Measurements from ENCODE around the gene DAAM1. TPM values are rescaled to one million over a fixed set of nuclear protein-coding genes. Genes with fewer than 3 reads are reported as not detected.

DAAM1 gene
- polyA plus RNA-seq, 1 experiment: 4.7 TPM

DNA sequence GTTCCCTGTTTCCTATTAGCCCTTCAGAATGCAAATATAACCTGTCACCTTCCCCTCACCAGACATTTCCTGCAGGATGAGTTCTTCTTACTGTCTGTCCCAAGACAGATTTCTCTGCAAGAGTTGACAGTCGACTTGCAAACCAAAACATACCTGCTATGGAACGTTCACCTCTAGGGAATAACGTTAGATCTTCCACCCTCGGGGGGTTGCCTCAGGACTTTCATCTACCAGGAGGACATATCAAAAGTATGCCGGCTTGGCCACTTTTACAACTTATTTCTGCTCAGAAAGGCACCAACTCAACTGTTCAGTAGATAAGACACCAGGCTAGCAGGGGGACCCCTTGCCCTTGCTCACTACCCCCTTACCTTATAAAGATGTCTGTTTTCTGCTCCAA lies 92.5 kb downstream of the DAAM1 start:
- no peak overlapping the region for H3K4me3 ChIP-seq (ENCODE audit: low read depth, low read length)
- ChIA-PET CTCF (interaction anchor here (1.3 kb wide), 1 partner anchor 56 kb away, joined by 3 read pairs; no protein-coding TSS in a partner anchor), POLR2A (no interaction called here)
- no peak for DNase-seq (ENCODE audit: low read depth)
- no peaks in the 10 kb centered on the region for H3K27me3 ChIP-seq (ENCODE audit: control insufficient read depth, insufficient read depth, low read length)
- TF ChIP-seq, protein P1, sequence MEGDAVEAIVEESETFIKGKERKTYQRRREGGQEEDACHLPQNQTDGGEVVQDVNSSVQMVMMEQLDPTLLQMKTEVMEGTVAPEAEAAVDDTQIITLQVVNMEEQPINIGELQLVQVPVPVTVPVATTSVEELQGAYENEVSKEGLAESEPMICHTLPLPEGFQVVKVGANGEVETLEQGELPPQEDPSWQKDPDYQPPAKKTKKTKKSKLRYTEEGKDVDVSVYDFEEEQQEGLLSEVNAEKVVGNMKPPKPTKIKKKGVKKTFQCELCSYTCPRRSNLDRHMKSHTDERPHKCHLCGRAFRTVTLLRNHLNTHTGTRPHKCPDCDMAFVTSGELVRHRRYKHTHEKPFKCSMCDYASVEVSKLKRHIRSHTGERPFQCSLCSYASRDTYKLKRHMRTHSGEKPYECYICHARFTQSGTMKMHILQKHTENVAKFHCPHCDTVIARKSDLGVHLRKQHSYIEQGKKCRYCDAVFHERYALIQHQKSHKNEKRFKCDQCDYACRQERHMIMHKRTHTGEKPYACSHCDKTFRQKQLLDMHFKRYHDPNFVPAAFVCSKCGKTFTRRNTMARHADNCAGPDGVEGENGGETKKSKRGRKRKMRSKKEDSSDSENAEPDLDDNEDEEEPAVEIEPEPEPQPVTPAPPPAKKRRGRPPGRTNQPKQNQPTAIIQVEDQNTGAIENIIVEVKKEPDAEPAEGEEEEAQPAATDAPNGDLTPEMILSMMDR (IDR thresholded peaks at IDR 0.05; ENCODE audit: insufficient read depth, low read depth, low read length): no peak
- no peaks in the 10 kb centered on the region for H3K36me3 ChIP-seq (ENCODE audit: control insufficient read depth, insufficient read depth, low read length)

DNA sequence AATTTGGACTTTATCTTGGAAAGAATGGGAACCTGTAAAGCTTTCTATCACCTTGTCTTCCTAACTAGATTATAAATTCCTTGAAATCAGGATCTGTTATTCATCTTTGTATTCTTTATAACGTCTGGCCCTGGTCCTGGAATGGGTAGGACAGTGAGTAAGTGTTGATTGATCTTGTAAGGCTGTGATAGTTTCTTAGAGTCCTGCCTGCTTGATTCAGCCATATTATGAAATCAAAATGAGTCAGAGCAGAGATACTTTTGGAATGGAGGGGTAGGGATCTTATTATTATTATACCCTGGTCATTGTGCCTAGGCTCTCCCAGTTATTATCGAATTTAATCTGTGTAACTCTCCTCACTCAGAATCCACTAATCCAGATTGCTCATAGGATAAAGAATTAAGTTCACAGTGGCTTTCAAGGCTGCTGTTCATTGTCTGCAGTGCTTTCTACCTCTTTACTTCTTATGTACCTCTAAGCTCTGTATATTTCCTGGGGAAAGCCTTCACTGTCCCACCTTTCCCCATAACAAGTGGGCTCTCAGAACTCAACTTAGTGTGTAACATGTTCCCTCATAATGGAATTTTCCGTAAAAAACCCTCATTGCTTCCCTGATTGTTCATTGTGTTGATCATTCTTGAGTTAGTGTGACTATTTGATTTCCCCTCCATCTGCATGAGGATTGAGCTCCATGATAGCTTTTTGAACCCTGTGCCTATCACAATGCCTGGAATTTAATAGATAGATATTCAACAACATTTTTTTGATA lies 93.3 kb downstream of the DAAM1 start:
- TF ChIP-seq, protein P1 (IDR thresholded peaks at IDR 0.05; ENCODE audit: insufficient read depth, low read depth, low read length): no peak
- ChIA-PET CTCF (interaction anchor here (1.3 kb wide), 1 partner anchor 55 kb away, joined by 3 read pairs; no protein-coding TSS in a partner anchor), POLR2A (no interaction called here)
- no peaks in the 10 kb centered on the region for H3K27me3 ChIP-seq (ENCODE audit: control insufficient read depth, insufficient read depth, low read length)
- H3K4me3 ChIP-seq (ENCODE audit: low read depth, low read length): no peak overlapping the region
- no peaks in the 10 kb centered on the region for H3K36me3 ChIP-seq (ENCODE audit: control insufficient read depth, insufficient read depth, low read length)
- no peak for DNase-seq (ENCODE audit: low read depth)

DNA sequence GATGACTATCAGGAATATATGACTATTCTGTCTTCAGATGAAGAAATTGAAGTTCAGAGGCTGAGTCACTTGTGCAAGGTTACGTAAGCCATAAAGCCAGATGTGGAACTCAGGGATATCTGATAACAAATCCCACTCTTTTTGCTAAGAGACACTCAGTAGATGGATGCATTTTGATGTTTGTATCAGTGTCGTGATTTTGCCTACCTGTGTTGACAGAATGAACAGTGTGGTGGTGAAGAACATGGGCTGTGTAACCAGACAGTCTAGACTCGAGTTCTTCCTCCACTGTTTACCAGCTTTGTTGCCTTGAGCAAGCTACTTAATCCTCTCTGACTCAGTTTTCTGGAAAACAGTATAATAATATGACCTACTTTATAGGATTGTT lies 93.9 kb downstream of the DAAM1 start:
- no peaks in the 10 kb centered on the region for H3K27me3 ChIP-seq (ENCODE audit: control insufficient read depth, insufficient read depth, low read length)
- H3K36me3 ChIP-seq (ENCODE audit: control insufficient read depth, insufficient read depth, low read length): no peaks in the 10 kb centered on the region
- no peak for DNase-seq (ENCODE audit: low read depth)
- no peak overlapping the region for H3K4me3 ChIP-seq (ENCODE audit: low read depth, low read length)
- ChIA-PET CTCF (interaction anchor here (1.3 kb wide), 1 partner anchor 54 kb away, joined by 3 read pairs; no protein-coding TSS in a partner anchor), POLR2A (interaction anchor here (0.6 kb wide), 1 partner anchor 38 kb away, joined by 4 read pairs; no protein-coding TSS in a partner anchor)
- TF ChIP-seq, protein P1 (IDR thresholded peaks at IDR 0.05; ENCODE audit: insufficient read depth, low read depth, low read length): no peak

DNA sequence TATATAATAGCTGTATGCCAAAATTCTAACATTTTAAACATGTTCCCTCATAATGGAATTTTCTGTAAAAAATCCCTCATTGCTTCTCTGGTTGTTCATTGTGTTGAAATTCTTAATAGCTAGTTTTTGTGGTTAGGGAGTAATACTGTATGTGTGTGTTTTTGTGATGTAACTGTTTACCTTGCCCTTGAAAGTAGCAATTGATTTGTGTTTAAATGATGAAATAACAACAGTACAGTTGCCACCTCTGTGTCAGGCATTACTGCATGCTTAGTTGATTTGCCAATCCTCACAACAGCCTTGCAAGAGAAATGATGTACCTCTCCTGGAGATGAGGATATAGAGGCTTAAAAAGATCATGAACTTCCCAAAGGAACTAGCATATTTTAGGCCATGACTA lies 94.9 kb downstream of the DAAM1 start:
- H3K4me3 ChIP-seq (ENCODE audit: low read depth, low read length): no peak overlapping the region
- no peaks in the 10 kb centered on the region for H3K36me3 ChIP-seq (ENCODE audit: control insufficient read depth, insufficient read depth, low read length)
- TF ChIP-seq, protein P1 (IDR thresholded peaks at IDR 0.05; ENCODE audit: insufficient read depth, low read depth, low read length): no peak
- no peaks in the 10 kb centered on the region for H3K27me3 ChIP-seq (ENCODE audit: control insufficient read depth, insufficient read depth, low read length)
- ChIA-PET POLR2A (no interaction called here), CTCF (no interaction called here)
- no peak for DNase-seq (ENCODE audit: low read depth)

DNA sequence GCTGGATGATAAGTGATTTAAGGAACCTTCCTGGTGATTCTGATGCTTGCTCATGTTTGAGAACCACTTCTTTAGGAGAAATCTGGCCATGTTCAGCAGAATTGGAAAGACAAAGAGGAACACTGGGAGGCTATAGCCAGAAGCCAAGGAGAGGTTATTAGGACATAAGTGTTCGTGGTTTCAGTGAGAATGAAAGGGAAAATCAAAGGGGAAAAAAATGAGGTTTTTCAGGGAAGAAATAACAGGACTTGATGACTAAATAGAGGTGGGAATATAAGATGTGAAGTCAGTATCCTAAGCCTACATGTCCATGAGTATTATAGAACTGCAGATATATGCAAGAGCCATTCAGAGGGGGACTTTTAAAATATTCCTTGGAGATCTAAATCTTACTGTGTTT lies 95.6 kb downstream of the DAAM1 start:
- no peaks in the 10 kb centered on the region for H3K36me3 ChIP-seq (ENCODE audit: control insufficient read depth, insufficient read depth, low read length)
- ChIA-PET CTCF (no interaction called here), POLR2A (no interaction called here)
- TF ChIP-seq, protein P1 (IDR thresholded peaks at IDR 0.05; ENCODE audit: insufficient read depth, low read depth, low read length): no peak
- no peaks in the 10 kb centered on the region for H3K27me3 ChIP-seq (ENCODE audit: control insufficient read depth, insufficient read depth, low read length)
- no peak for DNase-seq (ENCODE audit: low read depth)
- no peak overlapping the region for H3K4me3 ChIP-seq (ENCODE audit: low read depth, low read length)

Measured in BJ (cell line).